SK-N-MC (cell line): ENCODE results near the gene P2RY14.

Experiments used
- DNase-seq: peaks from one replicate; pipeline ENCODE4 v3.0.0-alpha.2; 2011; ENCODE audit warnings: low read depth, low spot score
- H3K27ac ChIP-seq: fragments of 200-600 bp; sonication (generic); 2 replicates; pipeline ENCODE4 v1.5.1; 2016; ENCODE audit warnings: mixed run types
- H3K36me3 ChIP-seq: fragments of 200-600 bp; sonication (generic); 2 replicates; pipeline ENCODE4 v1.6.1; 2017; ENCODE audit warnings: antibody characterized with exemption, low read length, mixed read lengths; ENCODE audit not compliant: insufficient read depth
- H3K4me3 ChIP-seq: fragments of 200-600 bp; sonication (generic); 2 replicates; pipeline ENCODE4 v1.5.1; 2016
- H3K9ac ChIP-seq: fragments of 200-600 bp; sonication (generic); 2 replicates; pipeline ENCODE4 v1.8.0; 2017; ENCODE audit warnings: mixed run types, mixed read lengths; ENCODE audit not compliant: insufficient read length
- H3K9me3 ChIP-seq: fragments of 200-600 bp; sonication (generic); 2 replicates; pipeline ENCODE4 v1.6.1; 2017; ENCODE audit warnings: low read depth, mild to moderate bottlenecking, antibody characterized with exemption, low read length, moderate library complexity, mixed read lengths
- EZH2 ChIP-seq: fragments of 200-600 bp; sonication (generic); IDR thresholded peaks from one replicate; pipeline ENCODE4 v1.6.1; 2017; ENCODE audit warnings: antibody characterized with exemption
- FOXP2 ChIP-seq: optimal IDR thresholded peaks from 2 replicates; pipeline ENCODE3; 2011; ENCODE audit warnings: mild to moderate bottlenecking, moderate library complexity; ENCODE audit not compliant: insufficient read depth; ENCODE audit errors: extremely low read length, control extremely low read depth
- POLR2AphosphoS5 ChIP-seq: IDR thresholded peaks from 2 replicates; pipeline ENCODE4 v1.6.1; 2012; ENCODE audit warnings: mild to moderate bottlenecking, low read depth, low read length, borderline replicate concordance

P2RY14 gene

DNA sequence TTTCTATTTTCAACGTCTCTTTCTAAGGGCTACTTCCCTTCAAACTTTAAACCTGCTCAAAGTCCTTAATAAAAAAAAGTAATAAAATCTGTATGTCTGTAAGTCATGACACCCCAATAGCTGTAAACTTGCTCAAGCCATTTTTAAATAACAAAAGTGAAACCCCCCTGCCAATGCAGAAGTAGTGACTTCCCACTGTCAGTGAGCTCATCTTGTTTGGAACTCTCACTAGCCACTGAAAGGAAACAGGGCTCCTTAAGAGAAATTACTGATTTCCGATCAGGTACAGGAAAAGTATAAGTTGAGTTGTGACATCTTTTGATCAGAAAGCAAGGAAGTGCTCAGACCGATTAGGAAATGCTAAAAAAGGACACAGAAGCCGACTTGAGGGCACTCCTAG, 47.7 kb downstream of the P2RY14 start:
- H3K4me3 ChIP-seq, result no peak overlapping the region
- H3K36me3 ChIP-seq, result no peaks in the 10 kb centered on the region
- DNase-seq, result no peak
- H3K9me3 ChIP-seq, result no peaks in the 10 kb centered on the region
- H3K27ac ChIP-seq, result no peak overlapping the region
- TF ChIP-seq FOXP2 (no peak), EZH2 (no peak), POLR2AphosphoS5 (no peak)
- H3K9ac ChIP-seq, result no peak overlapping the region

DNA sequence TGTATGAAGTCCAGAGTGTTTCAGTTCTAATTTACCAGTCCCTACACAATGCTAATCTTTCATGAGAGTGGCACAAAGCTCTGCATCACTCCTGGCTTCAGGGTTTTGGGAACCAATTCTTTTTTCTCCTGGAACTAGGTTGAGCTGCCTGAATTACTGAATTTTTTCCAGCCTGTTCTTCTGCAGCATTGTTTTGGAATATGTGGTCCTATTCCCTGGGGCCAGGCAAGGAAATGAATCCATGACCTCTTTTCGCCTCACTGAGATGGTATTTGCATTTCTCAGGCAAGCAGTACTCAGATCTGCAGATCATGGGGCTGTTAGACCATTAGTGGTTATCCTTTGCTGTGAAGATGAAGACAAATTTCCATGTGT, 49.7 kb downstream of the P2RY14 start:
- DNase-seq, result no peak

DNA sequence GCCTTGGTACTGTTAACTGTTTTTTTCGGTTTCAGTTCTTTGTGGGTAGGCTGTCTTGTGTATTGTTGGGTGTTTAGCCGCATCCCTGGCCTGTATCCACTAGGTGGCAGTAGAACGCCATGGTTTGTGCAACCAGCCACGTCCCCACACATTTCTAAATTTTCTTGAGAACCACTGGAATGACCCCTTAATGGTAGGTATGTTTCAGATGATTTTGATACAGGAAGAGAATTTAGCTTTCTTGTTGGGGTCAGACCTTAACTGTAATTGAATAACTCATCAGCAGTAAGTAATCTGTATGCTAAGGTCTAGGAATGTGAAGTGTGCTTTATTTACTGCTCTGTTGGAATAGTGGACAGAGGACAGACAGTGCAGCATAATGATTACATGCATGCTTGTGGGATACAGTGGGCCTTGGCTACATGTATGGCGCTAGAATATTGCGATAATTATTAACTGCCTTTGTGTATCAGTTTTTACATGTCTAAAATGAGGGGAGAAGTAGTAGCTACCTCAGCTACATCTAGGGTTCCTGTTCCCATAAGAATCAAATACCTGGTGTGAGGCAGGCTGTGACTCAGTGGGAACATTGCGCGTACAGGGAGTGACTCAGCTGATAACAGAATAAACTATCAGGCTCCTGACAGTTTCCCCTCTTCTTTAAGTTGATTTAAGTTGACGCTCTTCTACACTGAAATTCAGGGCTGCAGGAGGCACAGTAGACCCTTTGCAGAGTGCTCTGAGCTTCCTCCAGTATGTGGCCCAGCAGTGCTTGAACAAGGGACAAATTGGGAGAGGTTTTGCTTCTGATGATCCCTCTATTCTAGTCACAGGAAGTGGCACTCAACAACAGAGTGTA, 50.3 kb downstream of the P2RY14 start:
- peak; percentile 77 for DNase-seq
- Histone ChIP-seq H3K27ac (no peak overlapping the region), H3K9ac (no peak overlapping the region), H3K4me3 (no peak overlapping the region), H3K9me3 (no peaks in the 10 kb centered on the region), H3K36me3 (no peaks in the 10 kb centered on the region)
- TF ChIP-seq EZH2, result no peak
- TF ChIP-seq POLR2AphosphoS5, result no peak
- no peak for TF ChIP-seq FOXP2

More for the DNA sequence above, 49.7 kb downstream of the P2RY14 start:
- H3K27ac ChIP-seq, result no peak overlapping the region
- no peak overlapping the region for H3K4me3 ChIP-seq
- TF ChIP-seq POLR2AphosphoS5 (no peak), FOXP2 (no peak), EZH2 (no peak)
- no peak overlapping the region for H3K9ac ChIP-seq
- H3K36me3 ChIP-seq, result no peaks in the 10 kb centered on the region
- no peaks in the 10 kb centered on the region for H3K9me3 ChIP-seq

DNA sequence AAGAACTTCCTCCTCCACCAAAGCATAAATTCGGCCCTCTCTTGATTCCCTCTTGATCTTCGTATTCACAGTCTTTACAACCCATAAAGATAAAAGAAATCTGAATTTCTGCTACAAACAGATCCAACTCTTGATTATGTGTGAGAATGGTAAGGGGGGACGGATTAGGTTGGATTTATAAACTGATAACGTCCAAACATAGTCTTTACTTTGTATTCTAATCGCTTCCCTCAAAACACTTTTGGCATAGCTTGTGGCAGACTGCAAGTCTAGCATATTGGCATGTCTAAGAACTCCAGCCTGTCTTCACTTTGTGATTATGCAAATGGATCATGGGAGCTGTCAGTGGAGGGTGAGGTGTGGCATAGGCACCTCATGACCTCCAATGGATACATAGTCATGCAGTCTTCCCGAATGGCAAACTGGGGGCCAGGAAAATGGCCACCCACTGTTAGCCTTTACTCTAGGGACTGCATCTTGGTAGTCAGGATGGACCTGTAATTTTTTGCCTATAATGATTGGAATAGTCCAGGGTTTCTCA, 51.0 kb downstream of the P2RY14 start:
- H3K27ac ChIP-seq, result no peak overlapping the region
- no peak for DNase-seq

DNA sequence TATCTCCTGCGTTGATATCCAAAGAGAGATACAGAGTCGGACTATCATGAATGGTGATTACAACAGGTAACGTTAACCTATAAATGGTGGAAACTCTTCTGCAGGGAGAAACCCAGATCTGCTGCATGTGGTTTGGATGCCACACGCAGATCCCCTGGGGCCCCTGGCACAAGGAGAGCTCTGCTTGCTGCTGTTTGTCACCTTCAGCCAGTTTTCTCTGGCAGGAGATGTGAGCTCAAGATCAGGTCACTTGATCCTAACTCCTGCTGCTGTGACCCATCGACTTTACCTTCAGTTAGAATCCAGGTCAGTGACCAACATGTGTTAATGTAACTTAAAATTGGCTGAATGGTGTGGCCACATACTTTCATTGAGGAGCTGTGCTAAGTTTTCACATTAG, 51.5 kb downstream of the P2RY14 start:
- no peak overlapping the region for H3K4me3 ChIP-seq
- no peaks in the 10 kb centered on the region for H3K36me3 ChIP-seq
- TF ChIP-seq FOXP2 (no peak), POLR2AphosphoS5 (no peak), EZH2 (no peak)
- no peak overlapping the region for H3K9ac ChIP-seq
- no peak for DNase-seq
- no peak overlapping the region for H3K27ac ChIP-seq
- no peaks in the 10 kb centered on the region for H3K9me3 ChIP-seq

More for the DNA sequence above, 51.0 kb downstream of the P2RY14 start:
- Histone ChIP-seq H3K36me3 (no peaks in the 10 kb centered on the region), H3K9me3 (no peaks in the 10 kb centered on the region), H3K9ac (no peak overlapping the region), H3K4me3 (no peak overlapping the region)
- no peak for TF ChIP-seq FOXP2
- TF ChIP-seq EZH2, result no peak

DNA sequence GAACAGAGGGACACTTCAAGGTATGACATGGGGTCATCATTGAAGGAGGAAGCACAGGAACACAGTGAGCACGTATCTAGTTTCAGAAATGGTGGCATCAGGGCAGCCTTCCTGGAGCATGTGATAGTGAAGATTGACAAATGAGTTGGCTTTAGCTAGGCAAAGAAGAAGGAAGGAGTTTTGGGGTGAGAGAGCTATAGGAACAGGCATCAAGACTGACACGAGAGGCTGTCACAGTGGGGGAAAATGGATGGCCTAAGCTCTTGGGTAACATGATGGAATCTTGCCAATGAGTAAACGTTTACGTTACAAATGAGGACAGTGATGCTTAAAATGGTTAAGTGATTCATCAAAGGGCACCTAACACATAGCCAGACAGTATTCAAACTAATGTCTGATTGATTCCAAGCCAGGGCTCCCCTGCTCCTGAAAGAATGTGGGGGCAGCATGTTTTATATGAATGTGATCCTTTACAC, 52.2 kb downstream of the P2RY14 start:
- TF ChIP-seq EZH2 (no peak), POLR2AphosphoS5 (no peak), FOXP2 (no peak)

DNA sequence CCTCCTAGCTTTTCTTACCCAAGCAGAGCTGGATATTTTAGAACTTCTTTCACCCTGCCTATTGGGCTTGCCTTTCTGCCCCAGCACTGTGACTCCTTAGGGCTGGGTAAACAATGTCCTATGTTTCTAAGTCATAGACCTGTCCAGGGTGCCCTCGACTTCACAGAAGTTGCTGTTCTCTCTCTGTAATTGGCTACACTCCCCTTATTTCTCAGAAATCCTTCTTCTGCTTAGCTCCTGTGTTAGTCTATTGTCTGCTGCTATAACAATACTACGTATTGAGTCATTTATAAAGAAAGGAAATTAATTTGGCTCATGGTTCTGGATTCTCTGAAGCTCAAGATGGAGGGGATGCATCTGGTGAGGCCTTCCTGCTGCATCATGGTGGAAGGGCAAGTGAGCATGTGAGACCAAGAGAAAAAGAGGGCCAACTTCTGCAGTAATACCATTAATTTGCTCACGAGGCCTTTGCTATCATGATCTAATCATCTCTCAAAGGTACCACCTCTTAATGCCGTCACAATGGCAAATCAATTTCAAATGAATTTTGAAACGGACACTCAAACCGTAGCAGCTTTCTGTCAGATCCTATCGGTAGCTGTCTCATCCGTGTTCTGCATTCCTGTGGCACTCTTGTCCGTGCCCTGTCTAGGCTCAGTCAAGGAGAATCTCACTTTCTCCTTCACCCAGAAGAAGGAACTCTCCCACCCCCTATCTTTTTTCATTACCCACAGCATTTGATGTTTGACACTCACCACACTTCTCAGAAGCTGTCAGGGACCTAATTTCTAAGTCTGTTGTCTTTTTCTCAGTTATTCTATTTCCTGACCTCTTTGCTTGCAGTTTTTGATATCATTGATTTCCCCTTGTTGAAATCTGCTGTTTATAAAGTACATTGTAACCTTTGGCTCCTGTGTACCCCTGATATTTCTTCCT, 53.0 kb downstream of the P2RY14 start:
- H3K9me3 ChIP-seq, result no peaks in the 10 kb centered on the region
- H3K27ac ChIP-seq, result no peak overlapping the region
- H3K9ac ChIP-seq, result no peak overlapping the region
- TF ChIP-seq POLR2AphosphoS5 (no peak), EZH2 (no peak), FOXP2 (no peak)
- no peak overlapping the region for H3K4me3 ChIP-seq
- no peaks in the 10 kb centered on the region for H3K36me3 ChIP-seq
- no peak for DNase-seq

More for the DNA sequence above, 52.2 kb downstream of the P2RY14 start:
- no peak overlapping the region for H3K4me3 ChIP-seq
- H3K27ac ChIP-seq, result no peak overlapping the region
- H3K9me3 ChIP-seq, result no peaks in the 10 kb centered on the region
- DNase-seq, result no peak
- H3K36me3 ChIP-seq, result no peaks in the 10 kb centered on the region
- no peak overlapping the region for H3K9ac ChIP-seq

DNA sequence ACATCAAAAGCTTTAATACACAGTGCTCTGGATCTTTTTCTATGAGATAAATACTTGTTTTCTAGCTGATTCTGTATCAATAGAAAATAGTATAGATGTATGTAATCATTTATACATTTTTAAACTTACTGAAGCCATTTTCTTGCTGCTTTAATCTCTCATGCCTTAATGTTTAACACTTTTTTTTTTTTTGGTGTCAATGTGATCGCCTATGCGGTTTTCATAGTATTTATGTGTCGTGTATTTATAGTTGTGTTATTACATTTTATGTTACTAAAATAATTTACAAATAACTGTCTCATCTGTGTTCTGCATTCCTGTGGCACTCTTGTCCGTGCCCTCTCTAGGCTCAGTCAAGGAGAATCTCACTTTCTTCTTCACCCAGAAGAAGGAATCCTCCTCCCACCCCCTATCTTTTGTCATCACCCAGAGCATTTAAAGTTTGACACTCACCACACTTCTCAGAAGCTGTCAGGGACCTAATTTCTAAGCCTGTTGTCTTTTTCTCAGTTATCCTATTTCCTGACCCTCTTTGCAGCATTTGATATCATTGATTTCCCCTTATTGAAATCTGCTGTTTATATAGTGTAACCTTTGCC, 54.0 kb downstream of the P2RY14 start:
- no peak for TF ChIP-seq FOXP2
- TF ChIP-seq EZH2, result no peak
- no peak for TF ChIP-seq POLR2AphosphoS5
- no peak overlapping the region for H3K4me3 ChIP-seq
- no peak for DNase-seq
- H3K9me3 ChIP-seq, result no peaks in the 10 kb centered on the region
- H3K36me3 ChIP-seq, result no peaks in the 10 kb centered on the region
- H3K9ac ChIP-seq, result no peak overlapping the region
- H3K27ac ChIP-seq, result no peak overlapping the region
